Stimulated activated CD4-positive, alpha-beta T cell treated with anti-CD3 and anti-CD28 coated beads, Interleukin-4, amount 100 ng/mL, for 48 hours (primary cell): ENCODE data around the gene IGSF8.

Source experiments
- DNase-seq, 2 donors: peaks; one replicate each; pipeline ENCODE4 v3.0.0-alpha.2; 2020; ENCODE audit warnings: low read depth in 2 of 2

IGSF8 gene

GRCh38 chr1:160097911-160098851 is at the start of gene IGSF8:
TSS of gene IGSF8 (minus strand) at chr1:160098619. CDS start at chr1:160098472, 147 bp downstream.
- DNase-seq = peak; percentile 89 to 95

- no peak for DNase-seq
Measured at GRCh38 chr1:160148121-160148520, 49.7 kb upstream of the IGSF8 start.

GRCh38 chr1:160146107-160146506 is 47.7 kb upstream of the IGSF8 start:
- no peak for DNase-seq

DNA sequence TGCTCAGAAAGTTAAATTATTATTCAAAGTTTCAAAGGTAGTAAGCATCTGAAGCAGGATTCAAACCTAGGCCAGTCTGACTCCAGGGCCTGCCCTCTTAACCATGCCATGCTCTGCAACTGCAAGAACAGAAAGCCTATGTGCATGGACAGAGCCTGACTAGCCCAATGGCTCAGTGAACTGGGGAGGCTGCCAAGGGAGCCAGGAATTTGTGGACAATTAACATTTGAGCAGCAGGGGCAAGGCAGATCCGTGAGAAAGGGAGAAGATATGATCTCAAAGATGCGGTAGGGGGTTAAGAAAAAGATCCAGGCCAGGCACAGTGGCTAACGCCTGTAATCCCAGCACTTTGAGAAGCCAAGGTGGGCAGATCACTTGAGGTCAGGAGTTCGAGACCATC is 46.5 kb upstream of the IGSF8 start:
- no peak for DNase-seq

- DNase-seq = no peak
Measured at GRCh38 chr1:160143695-160144094, 45.3 kb upstream of the IGSF8 start.

GRCh38 chr1:160139840-160140239 is 41.4 kb upstream of the IGSF8 start:
- DNase-seq = no peak

- no peak for DNase-seq
Measured at GRCh38 chr1:160137216-160137862, 38.9 kb upstream of the IGSF8 start.

DNA sequence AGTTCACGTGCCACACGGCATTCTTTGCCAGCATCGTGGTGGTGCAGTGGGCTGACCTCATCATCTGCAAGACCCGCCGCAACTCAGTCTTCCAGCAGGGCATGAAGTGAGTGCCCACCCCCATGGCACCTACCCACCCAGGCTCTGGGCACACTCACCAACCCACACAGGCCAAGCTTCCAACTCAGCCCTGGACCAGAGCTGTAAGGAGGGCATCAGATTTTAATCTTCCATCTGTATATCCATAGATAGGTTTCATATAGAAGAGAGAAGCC is 38.4 kb upstream of the IGSF8 start:
- no peak for DNase-seq

DNA sequence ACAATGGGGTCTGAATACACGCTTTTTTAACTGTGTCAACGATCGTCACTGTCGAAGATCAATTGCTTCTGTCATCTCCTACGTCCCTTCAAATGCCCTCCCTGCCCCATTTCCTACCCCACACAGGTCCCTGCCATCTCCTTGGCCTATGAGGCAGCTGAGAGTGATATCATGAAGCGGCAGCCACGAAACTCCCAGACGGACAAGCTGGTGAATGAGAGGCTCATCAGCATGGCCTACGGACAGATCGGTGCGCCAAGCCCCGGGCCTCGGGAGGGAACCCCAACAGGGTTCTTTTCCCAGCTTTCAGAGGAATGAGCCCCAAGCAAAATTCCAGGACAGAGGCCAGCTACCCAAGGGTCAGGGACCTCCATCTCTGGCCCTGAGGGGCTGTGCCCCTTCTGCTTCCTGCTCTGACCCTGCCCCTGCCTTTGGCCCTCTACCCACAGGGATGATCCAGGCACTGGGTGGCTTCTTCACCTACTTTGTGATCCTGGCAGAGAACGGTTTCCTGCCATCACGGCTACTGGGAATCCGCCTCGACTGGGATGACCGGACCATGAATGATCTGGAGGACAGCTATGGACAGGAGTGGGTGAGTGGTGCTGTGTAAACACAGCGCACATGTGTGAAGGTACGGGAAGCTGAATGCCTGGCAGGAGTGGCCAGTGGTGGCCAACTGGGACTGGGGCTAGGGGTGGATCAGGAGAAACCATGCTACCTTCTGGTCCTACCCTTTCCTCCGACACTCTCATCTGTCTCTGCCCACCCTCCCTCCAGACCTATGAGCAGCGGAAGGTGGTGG is 37.9 kb upstream of the IGSF8 start:
- no peak for DNase-seq

DNA sequence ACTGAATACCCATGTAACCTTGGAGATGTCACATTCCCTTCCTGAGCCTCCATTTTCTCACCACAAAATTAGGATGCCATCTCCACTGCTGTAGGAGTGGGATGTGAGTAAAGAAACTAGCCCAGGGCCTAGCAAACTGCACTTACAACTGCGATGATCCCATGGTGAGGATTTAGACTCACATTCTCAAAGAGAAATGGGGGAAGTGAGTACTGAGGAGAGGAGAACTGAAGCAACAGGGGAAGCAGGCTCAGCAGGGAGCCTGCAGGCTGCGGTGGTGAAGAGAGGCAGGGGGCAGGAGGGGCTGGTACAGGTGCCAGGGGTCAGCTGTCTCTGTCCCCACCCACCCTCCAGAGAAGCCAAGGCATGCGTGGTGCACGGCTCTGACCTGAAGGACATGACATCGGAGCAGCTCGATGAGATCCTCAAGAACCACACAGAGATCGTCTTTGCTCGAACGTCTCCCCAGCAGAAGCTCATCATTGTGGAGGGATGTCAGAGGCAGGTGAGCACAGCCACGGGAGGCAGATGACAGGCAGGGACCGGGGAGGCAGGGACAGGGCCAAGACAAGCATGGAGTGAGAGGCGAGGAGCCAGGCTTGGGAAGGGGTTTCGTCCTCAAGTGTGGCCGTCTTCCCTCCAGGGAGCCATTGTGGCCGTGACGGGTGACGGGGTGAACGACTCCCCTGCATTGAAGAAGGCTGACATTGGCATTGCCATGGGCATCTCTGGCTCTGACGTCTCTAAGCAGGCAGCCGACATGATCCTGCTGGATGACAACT is 36.6 kb upstream of the IGSF8 start:
- DNase-seq = no peak

DNA sequence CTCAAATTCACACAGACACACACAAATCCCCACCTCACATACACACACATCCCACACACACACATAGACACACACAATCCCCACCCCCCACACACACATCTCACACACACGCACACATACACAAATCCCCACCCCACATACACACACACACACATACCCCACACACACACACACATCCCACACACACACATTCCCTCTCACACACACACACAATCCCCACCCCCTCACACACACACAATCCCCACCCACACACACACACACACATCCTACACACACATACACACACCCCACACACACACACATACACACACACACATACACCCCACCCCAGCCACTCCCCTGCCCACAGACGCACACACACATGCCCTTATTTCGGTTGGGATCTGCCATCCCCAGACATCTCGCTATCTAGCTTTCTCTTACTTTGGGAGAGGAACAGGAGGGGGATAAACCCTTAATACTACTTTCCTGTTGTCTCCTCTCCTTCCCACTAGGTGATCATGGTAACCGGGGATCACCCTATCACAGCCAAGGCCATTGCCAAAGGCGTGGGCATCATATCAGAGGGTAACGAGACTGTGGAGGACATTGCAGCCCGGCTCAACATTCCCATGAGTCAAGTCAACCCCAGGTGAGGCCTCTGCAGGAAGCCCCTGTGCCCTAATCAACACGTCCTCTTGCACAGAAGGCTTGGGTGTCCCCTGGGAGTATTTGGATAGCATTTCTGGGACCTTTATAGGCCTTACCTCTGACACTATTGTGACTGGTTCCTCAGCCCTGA is 35.8 kb upstream of the IGSF8 start:
- no peak for DNase-seq

- no peak for DNase-seq
Measured at GRCh38 chr1:160131803-160132565, 33.6 kb upstream of the IGSF8 start.

- DNase-seq = no peak
Measured at GRCh38 chr1:160130939-160131338, 32.5 kb upstream of the IGSF8 start.

GRCh38 chr1:160130486-160130885 is 32.1 kb upstream of the IGSF8 start:
- DNase-seq = no peak

GRCh38 chr1:160129966-160130365 is 31.5 kb upstream of the IGSF8 start:
- DNase-seq = no peak

DNA sequence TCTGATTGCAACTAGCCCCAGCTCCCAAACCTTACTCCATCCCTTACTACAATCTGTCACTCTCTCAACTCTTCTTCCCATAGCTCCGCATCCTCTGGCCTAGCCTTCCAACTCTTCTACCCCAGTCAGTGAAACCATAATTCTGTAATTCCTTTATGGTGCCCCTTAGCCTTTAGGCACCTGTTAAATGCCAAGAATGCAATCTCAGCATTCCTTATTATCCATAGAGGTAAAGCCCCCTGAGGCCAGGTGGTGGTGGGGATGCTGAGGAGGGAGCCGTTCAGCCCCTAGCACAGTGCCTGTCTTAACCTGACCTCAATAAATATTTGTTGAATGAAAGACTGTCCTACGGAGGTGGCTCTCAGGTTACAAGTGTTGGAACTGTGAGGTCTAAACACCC is 31.1 kb upstream of the IGSF8 start:
- DNase-seq = no peak

DNA sequence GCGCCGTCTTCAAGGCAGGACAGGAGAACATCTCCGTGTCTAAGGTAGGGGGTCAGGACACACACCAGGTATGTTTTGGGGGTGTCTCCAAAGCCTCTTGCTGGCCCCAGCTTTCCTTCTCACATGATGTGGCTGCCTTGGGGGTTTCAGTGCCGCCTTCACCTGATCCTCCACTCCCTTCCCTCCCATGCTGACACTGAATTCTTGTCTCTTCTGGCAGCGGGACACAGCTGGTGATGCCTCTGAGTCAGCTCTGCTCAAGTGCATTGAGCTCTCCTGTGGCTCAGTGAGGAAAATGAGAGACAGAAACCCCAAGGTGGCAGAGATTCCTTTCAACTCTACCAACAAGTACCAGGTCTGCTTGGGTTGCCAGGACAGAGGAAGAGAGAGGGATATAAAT is 30.6 kb upstream of the IGSF8 start:
- DNase-seq = no peak

GRCh38 chr1:160128636-160129035 is 30.2 kb upstream of the IGSF8 start:
- no peak for DNase-seq

DNA sequence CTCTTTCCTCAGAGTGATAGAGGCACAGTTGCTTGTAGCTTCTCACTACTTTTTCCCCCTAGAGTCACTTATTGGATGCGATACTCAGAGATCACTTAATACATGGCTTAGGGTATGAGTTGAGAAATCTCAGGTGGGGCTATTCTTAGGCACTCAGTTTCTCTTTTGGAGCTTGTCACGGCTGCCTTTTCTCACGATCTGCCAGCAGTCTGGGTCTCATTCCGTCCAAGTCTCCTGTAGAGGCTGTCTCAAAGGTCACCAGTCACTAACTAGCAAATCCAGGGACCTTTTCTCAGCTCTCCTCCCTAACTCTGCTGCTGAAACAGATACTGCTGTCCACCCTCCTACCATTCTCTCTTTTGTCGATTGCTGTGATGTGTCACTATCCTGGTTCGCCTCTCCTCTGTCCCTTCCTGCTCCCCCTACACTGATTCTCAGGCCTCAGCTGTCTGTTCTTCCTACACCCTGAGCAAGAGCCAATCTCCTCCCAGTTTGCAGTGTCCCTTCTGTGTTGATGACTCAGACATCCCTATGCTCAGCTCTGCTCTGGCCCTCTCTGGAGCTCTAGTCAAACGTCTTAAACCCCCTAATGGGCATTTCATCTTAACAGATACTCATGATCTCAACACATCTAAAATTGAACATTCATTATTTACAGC is 29.6 kb upstream of the IGSF8 start:
- DNase-seq = no peak

- DNase-seq = no peak
Measured at GRCh38 chr1:160127381-160127780, 29.0 kb upstream of the IGSF8 start.
